Memory B cell (primary cell): ENCODE results near the gene SUPT3H.

Experiments used
- ATAC-seq: fragments of 150-1000 bp; cut with Tn5 transposase; 2 replicates; pipeline ENCODE4 v1.10.0; 2021; ENCODE audit warnings: low read depth, mild to moderate bottlenecking, moderate library complexity
- DNase-seq, 2 donors: peaks; one replicate each; pipeline ENCODE4 v3.0.0; 2022; ENCODE audit warnings: low spot score in 2 of 2
- H3K27ac Mint-ChIP-seq: one replicate; pipeline ENCODE4 v1.8.0; 2022; ENCODE audit warnings: mild to moderate bottlenecking, moderate library complexity, mixed read lengths
- H3K27me3 Mint-ChIP-seq: one replicate; pipeline ENCODE4 v1.8.0; 2022; ENCODE audit warnings: mixed read lengths
- H3K36me3 Mint-ChIP-seq: one replicate; pipeline ENCODE4 v1.8.0; 2022; ENCODE audit warnings: mild to moderate bottlenecking, mixed read lengths
- H3K4me1 Mint-ChIP-seq: one replicate; pipeline ENCODE4 v1.8.0; 2022; ENCODE audit warnings: mixed read lengths
- H3K4me3 Mint-ChIP-seq: one replicate; pipeline ENCODE4 v1.8.0; 2022; ENCODE audit warnings: mild to moderate bottlenecking, moderate library complexity, mixed read lengths
- H3K9me3 Mint-ChIP-seq: one replicate; pipeline ENCODE4 v1.8.0; 2022; ENCODE audit warnings: mixed read lengths

SUPT3H gene

GRCh38 chr6:45377554-45378333 lies at the start of gene SUPT3H:
Gene SUPT3H, minus strand, starts transcription at chr6:45377934.
- peak; percentile 78 for ATAC-seq
- H3K9me3 Mint-ChIP-seq = no peaks in the 10 kb centered on the region

GRCh38 chr6:45426251-45426650 lies 48.5 kb upstream of the SUPT3H start:
- no peaks in the 10 kb centered on the region for H3K36me3 Mint-ChIP-seq
- no peaks in the 10 kb centered on the region for H3K9me3 Mint-ChIP-seq
- H3K4me1 Mint-ChIP-seq = peaks cover 23% of the 10 kb centered on the region
- H3K27me3 Mint-ChIP-seq = peaks cover 14% of the 10 kb centered on the region
- no peak for ATAC-seq
- H3K4me3 Mint-ChIP-seq = no peak overlapping the region
- H3K27ac Mint-ChIP-seq = no peak overlapping the region
- DNase-seq = no peak

More at GRCh38 chr6:45377554-45378333, at the start of gene SUPT3H:
- no peaks in the 10 kb centered on the region for H3K36me3 Mint-ChIP-seq
- H3K27ac Mint-ChIP-seq = peak within 1 kb of the TSS; percentile 97
- H3K4me3 Mint-ChIP-seq = peak within 1 kb of the TSS; percentile 99
- H3K27me3 Mint-ChIP-seq = no peaks in the 10 kb centered on the region
- H3K4me1 Mint-ChIP-seq = peaks cover 12% of the 10 kb centered on the region
- peak; percentile 82 to 85 for DNase-seq

- Mint-ChIP-seq H3K4me1 (peaks cover 28% of the 10 kb centered on the region), H3K4me3 (peak overlapping the region; percentile 62), H3K27ac (no peak overlapping the region), H3K9me3 (no peaks in the 10 kb centered on the region), H3K27me3 (peaks cover 20% of the 10 kb centered on the region), H3K36me3 (no peaks in the 10 kb centered on the region)
- ATAC-seq (no peak), DNase-seq (peak in 1 of 2 donors; percentile 3)
Measured at GRCh38 chr6:45424451-45424861, 46.7 kb upstream of the SUPT3H start.

- H3K36me3 Mint-ChIP-seq = no peaks in the 10 kb centered on the region
- H3K27ac Mint-ChIP-seq = no peak overlapping the region
Measured at GRCh38 chr6:45423824-45424450, 46.2 kb upstream of the SUPT3H start.

GRCh38 chr6:45423111-45423823 lies 45.5 kb upstream of the SUPT3H start:
- Mint-ChIP-seq H3K27me3 (peaks cover 24% of the 10 kb centered on the region), H3K9me3 (no peaks in the 10 kb centered on the region)
- peak; percentile 2 for ATAC-seq

More at GRCh38 chr6:45423824-45424450, 46.2 kb upstream of the SUPT3H start:
- peak; percentile 23 for ATAC-seq
- peak; percentile 14 to 37 for DNase-seq
- peaks cover 31% of the 10 kb centered on the region for H3K4me1 Mint-ChIP-seq
- no peaks in the 10 kb centered on the region for H3K9me3 Mint-ChIP-seq
- peak overlapping the region; percentile 62 for H3K4me3 Mint-ChIP-seq
- peaks cover 22% of the 10 kb centered on the region for H3K27me3 Mint-ChIP-seq

GRCh38 chr6:45422503-45423110 lies 44.9 kb upstream of the SUPT3H start:
- H3K4me1 Mint-ChIP-seq = peaks cover 31% of the 10 kb centered on the region
- no peaks in the 10 kb centered on the region for H3K36me3 Mint-ChIP-seq

More at GRCh38 chr6:45423111-45423823, 45.5 kb upstream of the SUPT3H start:
- peak overlapping the region; percentile 93 for H3K4me3 Mint-ChIP-seq
- peak overlapping the region; percentile 75 for H3K27ac Mint-ChIP-seq
- peaks cover 31% of the 10 kb centered on the region for H3K4me1 Mint-ChIP-seq
- no peaks in the 10 kb centered on the region for H3K36me3 Mint-ChIP-seq
- peak; percentile 30 to 47 for DNase-seq

GRCh38 chr6:45421709-45422502 lies 44.2 kb upstream of the SUPT3H start:
- peaks cover 31% of the 10 kb centered on the region for H3K4me1 Mint-ChIP-seq
- H3K27me3 Mint-ChIP-seq = peaks cover 25% of the 10 kb centered on the region
- H3K4me3 Mint-ChIP-seq = peak overlapping the region; percentile 96
- H3K36me3 Mint-ChIP-seq = no peaks in the 10 kb centered on the region
- peak overlapping the region; percentile 75 for H3K27ac Mint-ChIP-seq
- DNase-seq = peak; percentile 25 to 54
- peak; percentile 46 for ATAC-seq
- no peaks in the 10 kb centered on the region for H3K9me3 Mint-ChIP-seq

More at GRCh38 chr6:45422503-45423110, 44.9 kb upstream of the SUPT3H start:
- no peak for DNase-seq
- Mint-ChIP-seq H3K27me3 (peaks cover 24% of the 10 kb centered on the region), H3K27ac (peak overlapping the region; percentile 75), H3K9me3 (no peaks in the 10 kb centered on the region), H3K4me3 (peak overlapping the region; percentile 96)
- ATAC-seq = peak; percentile 31

GRCh38 chr6:45420909-45421708 lies 43.4 kb upstream of the SUPT3H start:
- Mint-ChIP-seq H3K4me3 (peak overlapping the region; percentile 95), H3K36me3 (no peaks in the 10 kb centered on the region), H3K27me3 (peaks cover 25% of the 10 kb centered on the region), H3K9me3 (no peaks in the 10 kb centered on the region), H3K4me1 (peaks cover 33% of the 10 kb centered on the region), H3K27ac (peak overlapping the region; percentile 74)
- ATAC-seq (no peak), DNase-seq (peak in 1 of 2 donors; percentile 3)

GRCh38 chr6:45420083-45420908 lies 42.6 kb upstream of the SUPT3H start:
- H3K27ac Mint-ChIP-seq = peak overlapping the region; percentile 17
- H3K4me3 Mint-ChIP-seq = peak overlapping the region; percentile 72
- H3K36me3 Mint-ChIP-seq = no peaks in the 10 kb centered on the region
- H3K27me3 Mint-ChIP-seq = peaks cover 26% of the 10 kb centered on the region
- H3K9me3 Mint-ChIP-seq = no peaks in the 10 kb centered on the region
- H3K4me1 Mint-ChIP-seq = peaks cover 37% of the 10 kb centered on the region
- ATAC-seq = no peak
- peak; percentile 4 to 19 for DNase-seq

GRCh38 chr6:45419571-45420082 lies 41.9 kb upstream of the SUPT3H start:
- H3K27ac Mint-ChIP-seq = peak overlapping the region; percentile 17
- H3K4me1 Mint-ChIP-seq = peaks cover 37% of the 10 kb centered on the region
- no peaks in the 10 kb centered on the region for H3K36me3 Mint-ChIP-seq
- DNase-seq (peak; percentile 35 to 43), ATAC-seq (peak; percentile 45)
- peak overlapping the region; percentile 72 for H3K4me3 Mint-ChIP-seq
- no peaks in the 10 kb centered on the region for H3K9me3 Mint-ChIP-seq
- H3K27me3 Mint-ChIP-seq = peaks cover 27% of the 10 kb centered on the region

GRCh38 chr6:45417436-45417835 lies 39.7 kb upstream of the SUPT3H start:
- no peak for DNase-seq
- no peaks in the 10 kb centered on the region for H3K36me3 Mint-ChIP-seq
- no peak overlapping the region for H3K27ac Mint-ChIP-seq
- no peaks in the 10 kb centered on the region for H3K9me3 Mint-ChIP-seq
- H3K4me1 Mint-ChIP-seq = peaks cover 27% of the 10 kb centered on the region
- peaks cover 21% of the 10 kb centered on the region for H3K27me3 Mint-ChIP-seq
- ATAC-seq = no peak
- H3K4me3 Mint-ChIP-seq = no peak overlapping the region
